ENCODE measurements around the gene SMIM13.

DNA sequence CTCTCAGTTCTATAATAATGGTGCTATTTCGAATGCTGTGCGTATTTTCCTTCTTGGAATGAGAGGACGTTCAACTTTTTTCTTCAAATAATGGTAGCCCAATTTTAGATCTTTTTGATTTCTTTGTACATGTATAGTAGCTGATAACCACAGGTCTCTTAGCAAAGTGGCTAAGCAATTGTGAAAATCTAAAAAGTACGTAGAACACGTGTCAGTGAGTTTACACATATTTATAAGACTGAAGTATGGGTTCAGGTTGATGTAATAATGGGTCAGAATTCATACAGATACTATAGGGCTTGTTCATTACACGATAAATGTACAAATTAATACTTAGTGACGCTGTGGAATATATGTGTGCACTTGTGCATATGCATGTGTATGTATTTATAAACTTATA is 1.3 kb downstream of the SMIM13 start:
- TF ChIP-seq, protein P1, sequence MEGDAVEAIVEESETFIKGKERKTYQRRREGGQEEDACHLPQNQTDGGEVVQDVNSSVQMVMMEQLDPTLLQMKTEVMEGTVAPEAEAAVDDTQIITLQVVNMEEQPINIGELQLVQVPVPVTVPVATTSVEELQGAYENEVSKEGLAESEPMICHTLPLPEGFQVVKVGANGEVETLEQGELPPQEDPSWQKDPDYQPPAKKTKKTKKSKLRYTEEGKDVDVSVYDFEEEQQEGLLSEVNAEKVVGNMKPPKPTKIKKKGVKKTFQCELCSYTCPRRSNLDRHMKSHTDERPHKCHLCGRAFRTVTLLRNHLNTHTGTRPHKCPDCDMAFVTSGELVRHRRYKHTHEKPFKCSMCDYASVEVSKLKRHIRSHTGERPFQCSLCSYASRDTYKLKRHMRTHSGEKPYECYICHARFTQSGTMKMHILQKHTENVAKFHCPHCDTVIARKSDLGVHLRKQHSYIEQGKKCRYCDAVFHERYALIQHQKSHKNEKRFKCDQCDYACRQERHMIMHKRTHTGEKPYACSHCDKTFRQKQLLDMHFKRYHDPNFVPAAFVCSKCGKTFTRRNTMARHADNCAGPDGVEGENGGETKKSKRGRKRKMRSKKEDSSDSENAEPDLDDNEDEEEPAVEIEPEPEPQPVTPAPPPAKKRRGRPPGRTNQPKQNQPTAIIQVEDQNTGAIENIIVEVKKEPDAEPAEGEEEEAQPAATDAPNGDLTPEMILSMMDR (IDR thresholded peaks at IDR 0.05), result no peak
- TF ChIP-seq EZH2 (IDR thresholded peaks at IDR 0.05) (no peak), EZH2phosphoT487 (IDR thresholded peaks at IDR 0.05) (no peak)

Data from neural progenitor cell (in vitro differentiated cells).